PC-3 (cell line): Measurements from ENCODE around the gene CDC40. TPM values are rescaled to one million over a fixed set of nuclear protein-coding genes. Genes with fewer than 3 reads are reported as not detected.
A peak's percentile ranks its signal among the peaks of the same experiment; 100 is the strongest.

ENCODE experiments used
- ATAC-seq: fragments of 200-7000 bp; cut with Tn5 transposase; 2 replicates; pipeline ENCODE4 v1.9.1; 2020; ENCODE audit warnings: mild to moderate bottlenecking, moderate library complexity
- BruUV-seq: library from RNA; stranded (reverse); fragments of 400-500 nt; replicated peaks from 2 replicates; lab custom pipeline; 2021; lab: Mats Ljungman, UMichigan
- CTCF ChIA-PET: fragments of 300-600 bp; sonication (Branson Sonifier 250); formaldehyde crosslinking; loops from one replicate; lab custom pipeline; 2022; ENCODE audit warnings: antibody characterized with exemption; lab: Charles Lee
- POLR2A ChIA-PET: fragments of 300-600 bp; sonication (Branson Sonifier 250); formaldehyde crosslinking; loops from one replicate; lab custom pipeline; 2022; ENCODE audit warnings: antibody characterized with exemption; ENCODE audit not compliant: unreplicated experiment; lab: Charles Lee
- DNase-seq: peaks from one replicate; pipeline ENCODE4 v3.0.0-alpha.2; 2015
- H2AFZ ChIP-seq: fragments of 300-600 bp; sonication (generic); 2 replicates; pipeline ENCODE4 v1.6.0; 2016; ENCODE audit warnings: antibody characterized with exemption, low read length
- H3F3A ChIP-seq: fragments of 300-600 bp; sonication (generic); one replicate; pipeline ENCODE4 v1.6.0; 2017; ENCODE audit warnings: antibody characterized with exemption, low read length, control low read depth, mild to moderate bottlenecking; ENCODE audit not compliant: unreplicated experiment
- H3K27ac ChIP-seq: fragments of 300-600 bp; sonication (generic); 2 replicates; pipeline ENCODE4 v1.5.1; 2016; ENCODE audit warnings: mild to moderate bottlenecking, low read length
- H3K27me3 ChIP-seq: fragments of 300-600 bp; sonication (generic); 2 replicates; pipeline ENCODE4 v1.6.1; 2016; ENCODE audit warnings: low read length, mixed read lengths
- H3K36me3 ChIP-seq: fragments of 300-600 bp; sonication (generic); 2 replicates; pipeline ENCODE4 v1.6.1; 2016; ENCODE audit warnings: low read depth, mixed run types, low read length, mixed read lengths
- H3K4me1 ChIP-seq: fragments of 300-600 bp; sonication (generic); 2 replicates; pipeline ENCODE4 v1.5.1; 2016; ENCODE audit warnings: low read length; ENCODE audit not compliant: insufficient read depth
- H3K4me2 ChIP-seq: fragments of 300-600 bp; sonication (generic); 2 replicates; pipeline ENCODE4 v1.6.0; 2016; ENCODE audit warnings: low read length
- H3K4me3 ChIP-seq: fragments of 300-600 bp; sonication (generic); 2 replicates; pipeline ENCODE4 v1.5.1; 2016; ENCODE audit warnings: mild to moderate bottlenecking, low read length, mixed read lengths
- H3K79me2 ChIP-seq: fragments of 300-600 bp; sonication (generic); 2 replicates; pipeline ENCODE4 v1.6.1; 2017; ENCODE audit warnings: low read length, mixed read lengths
- H3K9ac ChIP-seq: fragments of 300-600 bp; sonication (generic); 2 replicates; pipeline ENCODE4 v1.6.0; 2016; ENCODE audit warnings: mild to moderate bottlenecking, low read length
- H3K9me2 ChIP-seq: fragments of 300-600 bp; sonication (generic); replicated peaks from 2 replicates; pipeline ENCODE4 v1.6.1; 2016; ENCODE audit warnings: mixed run types, low read length, mixed read lengths
- H3K9me3 ChIP-seq: fragments of 300-600 bp; sonication (generic); 2 replicates; pipeline ENCODE4 v1.6.1; 2016; ENCODE audit warnings: low read length, mixed read lengths
- H4K20me1 ChIP-seq: fragments of 300-600 bp; sonication (generic); 2 replicates; pipeline ENCODE4 v1.6.1; 2016; ENCODE audit warnings: low read length, mixed read lengths
- EZH2 ChIP-seq: fragments of 300-600 bp; sonication (generic); IDR thresholded peaks from one replicate; pipeline ENCODE4 v1.6.1; 2017; ENCODE audit warnings: antibody characterized with exemption, mild to moderate bottlenecking, low read length; ENCODE audit not compliant: unreplicated experiment
- EZH2phosphoT487 ChIP-seq: fragments of 300-600 bp; sonication (generic); IDR thresholded peaks from 2 replicates; pipeline ENCODE4 v1.6.1; 2018; ENCODE audit warnings: mild to moderate bottlenecking, antibody characterized with exemption, low read length, borderline replicate concordance
- intact Hi-C: fragments of 100-400 bp; cut with micrococcal nuclease; formaldehyde crosslinking; loops from 2 replicates; pipeline ENCODE4 v1.9.0; 2023
- total RNA-seq: library from RNA; depleted of rRNA; stranded (reverse); fragments of >200 nt; gene quantifications from 2 replicates; pipeline ENCODE4 v1.2.3, GENCODE V29; 2014
- TF ChIP-seq, protein P1 (sequence below): fragments of 300-600 bp; sonication (generic); conservative IDR thresholded peaks from 2 replicates; pipeline ENCODE4 v1.5.1; 2017; ENCODE audit warnings: antibody characterized with exemption, low read depth, mild to moderate bottlenecking, low read length

CDC40 gene
- total RNA-seq, 1 experiment from 2014 or later, result 8.9 TPM

DNA sequence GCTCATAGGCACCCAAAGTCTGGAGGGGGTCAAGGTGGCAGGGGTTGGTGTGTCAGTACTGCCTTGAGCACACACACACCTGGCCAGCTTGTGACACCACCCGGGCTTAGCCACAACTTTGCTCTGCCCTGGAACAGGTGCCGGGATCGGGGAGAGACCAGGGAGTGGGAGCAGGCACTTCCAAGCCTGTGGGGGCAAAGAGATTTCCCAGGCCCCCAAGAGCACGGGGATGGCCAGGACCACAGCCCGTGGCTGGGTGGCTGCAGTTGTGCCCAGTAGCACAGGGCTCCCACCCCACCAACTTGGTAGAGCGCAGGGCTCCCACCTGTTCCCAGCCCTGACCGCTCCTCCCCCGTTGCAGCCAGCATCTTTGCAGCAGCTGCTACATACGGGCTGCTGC, 41.2 kb upstream of the CDC40 start:
- H3K9me3 ChIP-seq, result no peaks in the 10 kb centered on the region
- no peak overlapping the region for H3K27ac ChIP-seq
- H3F3A ChIP-seq, result no peaks in the 10 kb centered on the region
- no TSS peak for BruUV-seq
- no peak overlapping the region for H3K9ac ChIP-seq
- H3K27me3 ChIP-seq, result no peaks in the 10 kb centered on the region
- no peaks in the 10 kb centered on the region for H3K79me2 ChIP-seq
- ATAC-seq, result no peak
- intact Hi-C loops, result no loop called here
- no peak for DNase-seq
- H3K9me2 ChIP-seq, result no peaks in the 10 kb centered on the region
- no peak for TF ChIP-seq EZH2phosphoT487
- TF ChIP-seq EZH2, result no peak
- TF ChIP-seq, protein P1, sequence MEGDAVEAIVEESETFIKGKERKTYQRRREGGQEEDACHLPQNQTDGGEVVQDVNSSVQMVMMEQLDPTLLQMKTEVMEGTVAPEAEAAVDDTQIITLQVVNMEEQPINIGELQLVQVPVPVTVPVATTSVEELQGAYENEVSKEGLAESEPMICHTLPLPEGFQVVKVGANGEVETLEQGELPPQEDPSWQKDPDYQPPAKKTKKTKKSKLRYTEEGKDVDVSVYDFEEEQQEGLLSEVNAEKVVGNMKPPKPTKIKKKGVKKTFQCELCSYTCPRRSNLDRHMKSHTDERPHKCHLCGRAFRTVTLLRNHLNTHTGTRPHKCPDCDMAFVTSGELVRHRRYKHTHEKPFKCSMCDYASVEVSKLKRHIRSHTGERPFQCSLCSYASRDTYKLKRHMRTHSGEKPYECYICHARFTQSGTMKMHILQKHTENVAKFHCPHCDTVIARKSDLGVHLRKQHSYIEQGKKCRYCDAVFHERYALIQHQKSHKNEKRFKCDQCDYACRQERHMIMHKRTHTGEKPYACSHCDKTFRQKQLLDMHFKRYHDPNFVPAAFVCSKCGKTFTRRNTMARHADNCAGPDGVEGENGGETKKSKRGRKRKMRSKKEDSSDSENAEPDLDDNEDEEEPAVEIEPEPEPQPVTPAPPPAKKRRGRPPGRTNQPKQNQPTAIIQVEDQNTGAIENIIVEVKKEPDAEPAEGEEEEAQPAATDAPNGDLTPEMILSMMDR, result no peak
- no peaks in the 10 kb centered on the region for H4K20me1 ChIP-seq
- ChIA-PET POLR2A (no interaction called here), CTCF (no interaction called here)
- H3K36me3 ChIP-seq, result no peaks in the 10 kb centered on the region
- H3K4me2 ChIP-seq, result no peak overlapping the region
- H3K4me1 ChIP-seq, result no peaks in the 10 kb centered on the region
- H2AFZ ChIP-seq, result no peak overlapping the region
- no peak overlapping the region for H3K4me3 ChIP-seq

- no peaks in the 10 kb centered on the region for H3K4me1 ChIP-seq
- H3K9me3 ChIP-seq, result no peaks in the 10 kb centered on the region
- no peaks in the 10 kb centered on the region for H3K27me3 ChIP-seq
- intact Hi-C loops, result no loop called here
- ATAC-seq, result peak; percentile 54; the same call in 1 of the 2 replicates
- H3K79me2 ChIP-seq, result no peaks in the 10 kb centered on the region
- no peaks in the 10 kb centered on the region for H4K20me1 ChIP-seq
- H3K27ac ChIP-seq, result no peak overlapping the region
- DNase-seq, result peak; percentile 18
- TF ChIP-seq EZH2phosphoT487, result no peak
- TF ChIP-seq, protein P1, result no peak
- TF ChIP-seq EZH2, result no peak
- BruUV-seq, result no TSS peak
- CTCF ChIA-PET, result no interaction called here
- POLR2A ChIA-PET, result interaction anchor here (0.6 kb wide), 1 partner anchor 360 kb away, joined by 5 read pairs; no protein-coding TSS in a partner anchor
- no peak overlapping the region for H3K4me2 ChIP-seq
- H3K4me3 ChIP-seq, result no peak overlapping the region
- no peaks in the 10 kb centered on the region for H3F3A ChIP-seq
- no peaks in the 10 kb centered on the region for H3K36me3 ChIP-seq
- H3K9ac ChIP-seq, result no peak overlapping the region
- no peak overlapping the region for H2AFZ ChIP-seq
- no peaks in the 10 kb centered on the region for H3K9me2 ChIP-seq
These were observed 39.6 kb upstream of the CDC40 start for GRCh38 chr6:110140650-110141049.

DNA sequence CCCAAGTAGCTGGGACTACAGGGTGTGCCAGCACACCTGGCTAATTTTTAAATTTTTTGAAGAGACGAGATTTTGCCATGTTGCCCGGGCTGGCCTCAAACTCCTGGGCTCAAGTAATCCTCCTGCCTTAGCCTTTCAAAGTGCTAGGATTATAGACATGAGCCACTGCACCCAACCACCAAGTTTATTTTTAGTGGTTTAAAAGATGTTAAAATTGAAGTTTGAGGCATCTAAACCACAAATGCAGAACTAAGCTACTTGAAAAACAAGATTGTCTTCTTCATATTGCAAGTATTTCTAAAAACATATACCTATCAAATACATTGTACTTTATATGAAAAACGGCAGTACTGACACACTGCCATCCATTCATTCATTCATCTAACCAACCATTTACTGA, 32.4 kb upstream of the CDC40 start:
- Histone ChIP-seq H3K9me3 (no peaks in the 10 kb centered on the region), H3K36me3 (no peaks in the 10 kb centered on the region), H3K9ac (no peak overlapping the region), H3K4me3 (no peak overlapping the region), H2AFZ (no peak overlapping the region), H3K27me3 (no peaks in the 10 kb centered on the region), H3K27ac (no peak overlapping the region), H3F3A (no peaks in the 10 kb centered on the region), H3K9me2 (no peaks in the 10 kb centered on the region), H3K4me1 (no peaks in the 10 kb centered on the region), H3K79me2 (no peaks in the 10 kb centered on the region), H3K4me2 (no peak overlapping the region), H4K20me1 (no peaks in the 10 kb centered on the region)
- no TSS peak for BruUV-seq
- CTCF ChIA-PET, result no interaction called here
- TF ChIP-seq EZH2phosphoT487 (no peak), EZH2 (no peak)
- TF ChIP-seq, protein P1, result no peak
- intact Hi-C loops, result no loop called here
- ATAC-seq (no peak), DNase-seq (no peak)
- POLR2A ChIA-PET, result no interaction called here
